NAMALWA (cell line): Measurements from ENCODE around the gene BBOX1.

Experiments
- DNase-seq: peaks from one replicate; pipeline ENCODE4 v3.0.0-alpha.2; 2015; ENCODE audit warnings: low spot score

Gene BBOX1

GRCh38 chr11:27025957-27026733, 14.5 kb upstream of the BBOX1 start:
- no peak for DNase-seq

- DNase-seq, result no peak
Measured at GRCh38 chr11:27028561-27028965, 12.1 kb upstream of the BBOX1 start.

GRCh38 chr11:27029966-27030365, 10.6 kb upstream of the BBOX1 start:
- DNase-seq, result no peak

GRCh38 chr11:27031754-27032153, 8.9 kb upstream of the BBOX1 start:
- DNase-seq, result no peak

- no peak for DNase-seq
Measured at GRCh38 chr11:27039873-27040272, 742 bp upstream of the BBOX1 start.

GRCh38 chr11:27041141-27041899, 705 bp downstream of the BBOX1 start:
- DNase-seq, result no peak

GRCh38 chr11:27046956-27047355, 6.3 kb downstream of the BBOX1 start:
- DNase-seq, result no peak

GRCh38 chr11:27052668-27053067, 12.1 kb downstream of the BBOX1 start:
- no peak for DNase-seq

GRCh38 chr11:27055065-27055682, 14.6 kb downstream of the BBOX1 start:
- DNase-seq, result no peak

- no peak for DNase-seq
Measured at GRCh38 chr11:27057091-27057780, 16.6 kb downstream of the BBOX1 start.

- DNase-seq, result no peak
Measured at GRCh38 chr11:27058456-27058855, 17.8 kb downstream of the BBOX1 start.

- no peak for DNase-seq
Measured at GRCh38 chr11:27059431-27059830, 18.8 kb downstream of the BBOX1 start.

GRCh38 chr11:27060816-27061460, 20.3 kb downstream of the BBOX1 start:
- no peak for DNase-seq

- no peak for DNase-seq
Measured at GRCh38 chr11:27061461-27061821, 20.8 kb downstream of the BBOX1 start.

GRCh38 chr11:27064086-27064485, 23.5 kb downstream of the BBOX1 start:
- no peak for DNase-seq

- no peak for DNase-seq
Measured at GRCh38 chr11:27075192-27075591, 34.6 kb downstream of the BBOX1 start.

- DNase-seq, result no peak
Measured at GRCh38 chr11:27075655-27076054, 35.0 kb downstream of the BBOX1 start.

GRCh38 chr11:27076121-27076589, 35.5 kb downstream of the BBOX1 start:
- DNase-seq, result no peak

- no peak for DNase-seq
Measured at GRCh38 chr11:27081056-27081455, 40.4 kb downstream of the BBOX1 start.

- DNase-seq, result no peak
Measured at GRCh38 chr11:27083241-27083640, 42.6 kb downstream of the BBOX1 start.

GRCh38 chr11:27083782-27084181, 43.2 kb downstream of the BBOX1 start:
- no peak for DNase-seq

- DNase-seq, result no peak
Measured at GRCh38 chr11:27084518-27084917, 43.9 kb downstream of the BBOX1 start.
